ENCODE measurements around the gene TMEM145. TPM values are rescaled to one million over a fixed set of nuclear protein-coding genes. Genes with fewer than 3 reads are reported as not detected.

TMEM145 gene
- total RNA-seq, 1 donor from 2014 or later = not detected

DNA sequence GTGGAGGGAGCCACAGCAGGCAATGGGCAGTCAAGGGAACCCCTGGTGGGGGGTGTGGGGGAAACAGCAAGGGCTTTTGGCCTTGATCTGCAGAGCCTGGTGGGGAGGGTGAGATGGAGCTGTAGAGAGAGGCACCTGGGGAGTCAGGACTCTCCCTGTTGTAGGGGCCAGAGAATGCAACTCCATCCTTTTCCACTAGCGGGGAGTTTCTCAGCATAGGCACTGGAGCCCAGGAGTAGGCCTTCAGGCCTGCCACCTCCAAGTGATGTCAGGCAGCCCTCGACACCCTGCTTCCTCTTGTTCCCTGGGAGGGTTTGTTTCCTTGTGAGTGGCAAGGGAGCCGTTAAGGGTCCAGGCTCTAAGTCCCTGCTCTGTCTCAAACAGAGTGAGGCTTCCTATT, 37.3 kb downstream of the TMEM145 start:
- DNase-seq (ENCODE audit: low read depth) = no peak
- Histone ChIP-seq H3K27ac (ENCODE audit: low read depth, low read length) (no peak overlapping the region), H3K27me3 (ENCODE audit: insufficient read depth, low read length) (no peaks in the 10 kb centered on the region), H3K4me2 (ENCODE audit: low read length) (no peak overlapping the region), H4K20me1 (ENCODE audit: insufficient read depth, low read length) (peaks cover 6% of the 10 kb centered on the region), H3K4me3 (ENCODE audit: insufficient read depth, low read depth, low read length) (no peak overlapping the region), H3K4me1 (ENCODE audit: insufficient read depth, low read length) (no peaks in the 10 kb centered on the region), H3K9ac (ENCODE audit: low read length) (no peak overlapping the region), H3K9me3 (ENCODE audit: insufficient read depth, low read depth, low read length) (no peaks in the 10 kb centered on the region), H3K36me3 (ENCODE audit: insufficient read depth, low read length) (no peaks in the 10 kb centered on the region), H2AFZ (ENCODE audit: low read depth, low read length) (no peak overlapping the region), H3K79me2 (ENCODE audit: insufficient read depth, low read length) (no peaks in the 10 kb centered on the region)
- no peak for TF ChIP-seq EZH2 (IDR thresholded peaks at IDR 0.05; ENCODE audit: insufficient read depth, low read length)
- TF ChIP-seq, protein P1, sequence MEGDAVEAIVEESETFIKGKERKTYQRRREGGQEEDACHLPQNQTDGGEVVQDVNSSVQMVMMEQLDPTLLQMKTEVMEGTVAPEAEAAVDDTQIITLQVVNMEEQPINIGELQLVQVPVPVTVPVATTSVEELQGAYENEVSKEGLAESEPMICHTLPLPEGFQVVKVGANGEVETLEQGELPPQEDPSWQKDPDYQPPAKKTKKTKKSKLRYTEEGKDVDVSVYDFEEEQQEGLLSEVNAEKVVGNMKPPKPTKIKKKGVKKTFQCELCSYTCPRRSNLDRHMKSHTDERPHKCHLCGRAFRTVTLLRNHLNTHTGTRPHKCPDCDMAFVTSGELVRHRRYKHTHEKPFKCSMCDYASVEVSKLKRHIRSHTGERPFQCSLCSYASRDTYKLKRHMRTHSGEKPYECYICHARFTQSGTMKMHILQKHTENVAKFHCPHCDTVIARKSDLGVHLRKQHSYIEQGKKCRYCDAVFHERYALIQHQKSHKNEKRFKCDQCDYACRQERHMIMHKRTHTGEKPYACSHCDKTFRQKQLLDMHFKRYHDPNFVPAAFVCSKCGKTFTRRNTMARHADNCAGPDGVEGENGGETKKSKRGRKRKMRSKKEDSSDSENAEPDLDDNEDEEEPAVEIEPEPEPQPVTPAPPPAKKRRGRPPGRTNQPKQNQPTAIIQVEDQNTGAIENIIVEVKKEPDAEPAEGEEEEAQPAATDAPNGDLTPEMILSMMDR (IDR thresholded peaks at IDR 0.05; ENCODE audit: insufficient read depth, low read depth, low read length) = no peak
- H3K36me3 Mint-ChIP-seq (ENCODE audit: low read depth, unreplicated experiment) = peaks cover 18% of the 10 kb centered on the region
- H3K27me3 Mint-ChIP-seq (ENCODE audit: low read depth, unreplicated experiment) = no peaks in the 10 kb centered on the region
- no peak overlapping the region for H3K27ac Mint-ChIP-seq (ENCODE audit: unreplicated experiment)
- FAIRE-seq = no peak
- no peaks in the 10 kb centered on the region for H3K9me3 Mint-ChIP-seq (ENCODE audit: unreplicated experiment)
- H3K4me1 Mint-ChIP-seq (ENCODE audit: low read depth, unreplicated experiment) = no peaks in the 10 kb centered on the region
- no peak overlapping the region for H3K4me3 Mint-ChIP-seq (ENCODE audit: unreplicated experiment)

DNA sequence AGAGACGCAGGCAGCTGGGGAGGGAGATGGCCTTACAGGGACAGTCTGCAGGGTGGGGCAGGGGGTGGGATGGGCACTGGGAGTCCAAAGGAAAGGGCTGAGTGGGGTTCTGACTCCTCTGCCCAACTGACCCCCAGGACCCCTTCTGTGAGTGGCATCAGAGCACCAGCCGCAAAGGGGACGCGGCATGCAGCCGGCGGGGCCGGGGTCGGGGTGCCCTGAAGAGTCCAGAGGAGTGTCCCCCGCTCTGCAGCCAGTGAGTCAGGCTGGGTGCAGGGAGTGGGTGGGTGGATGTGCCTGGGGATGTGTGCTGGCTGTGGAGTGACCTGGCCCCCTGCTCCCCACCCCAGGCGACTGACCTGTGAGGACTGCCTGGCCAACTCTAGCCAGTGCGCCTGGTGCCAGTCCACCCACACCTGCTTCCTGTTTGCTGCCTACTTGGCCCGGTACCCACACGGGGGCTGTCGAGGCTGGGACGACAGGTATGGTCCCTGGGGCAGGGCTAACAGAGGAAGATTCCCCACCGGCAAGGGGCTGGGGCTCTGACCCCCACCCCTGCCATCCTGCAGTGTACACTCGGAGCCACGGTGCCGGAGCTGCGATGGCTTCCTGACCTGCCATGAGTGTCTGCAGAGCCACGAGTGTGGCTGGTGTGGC, 38.1 kb downstream of the TMEM145 start:
- no peaks in the 10 kb centered on the region for H3K27me3 Mint-ChIP-seq (ENCODE audit: low read depth, unreplicated experiment)
- Histone ChIP-seq H4K20me1 (ENCODE audit: insufficient read depth, low read length) (peaks cover 6% of the 10 kb centered on the region), H3K79me2 (ENCODE audit: insufficient read depth, low read length) (no peaks in the 10 kb centered on the region), H3K27me3 (ENCODE audit: insufficient read depth, low read length) (no peaks in the 10 kb centered on the region), H3K4me2 (ENCODE audit: low read length) (no peak overlapping the region), H3K9ac (ENCODE audit: low read length) (no peak overlapping the region), H2AFZ (ENCODE audit: low read depth, low read length) (no peak overlapping the region), H3K4me3 (ENCODE audit: insufficient read depth, low read depth, low read length) (no peak overlapping the region), H3K27ac (ENCODE audit: low read depth, low read length) (no peak overlapping the region), H3K9me3 (ENCODE audit: insufficient read depth, low read depth, low read length) (no peaks in the 10 kb centered on the region), H3K36me3 (ENCODE audit: insufficient read depth, low read length) (no peaks in the 10 kb centered on the region), H3K4me1 (ENCODE audit: insufficient read depth, low read length) (no peaks in the 10 kb centered on the region)
- H3K9me3 Mint-ChIP-seq (ENCODE audit: unreplicated experiment) = no peaks in the 10 kb centered on the region
- DNase-seq (ENCODE audit: low read depth) = no peak
- no peak overlapping the region for H3K4me3 Mint-ChIP-seq (ENCODE audit: unreplicated experiment)
- no peak for FAIRE-seq
- TF ChIP-seq EZH2 (IDR thresholded peaks at IDR 0.05; ENCODE audit: insufficient read depth, low read length) = no peak
- TF ChIP-seq, protein P1 (IDR thresholded peaks at IDR 0.05; ENCODE audit: insufficient read depth, low read depth, low read length) = no peak
- no peak overlapping the region for H3K27ac Mint-ChIP-seq (ENCODE audit: unreplicated experiment)
- peaks cover 18% of the 10 kb centered on the region for H3K36me3 Mint-ChIP-seq (ENCODE audit: low read depth, unreplicated experiment)
- H3K4me1 Mint-ChIP-seq (ENCODE audit: low read depth, unreplicated experiment) = no peaks in the 10 kb centered on the region
